DMS 273 treated with DMSO at 0.1 percent for 48 hours (cell line): ENCODE data around the gene PNMA8C.
"Not testable (repeated sequence)": the region's sequence is repeated elsewhere in the genome, so short reads cannot be mapped to it uniquely, and the experiment has no call there.

ENCODE experiments used
- DNase-seq: peaks from one replicate; lab custom pipeline; 2025; lab: John Stamatoyannopoulos, UW

PNMA8C gene

GRCh38 chr19:46411088-46411924 is 17.4 kb downstream of the PNMA8C start:
- DNase-seq: no peak

- DNase-seq: no peak
Observed at GRCh38 chr19:46410205-46411087, 18.3 kb downstream of the PNMA8C start.

- no peak for DNase-seq
Observed at GRCh38 chr19:46409191-46409590, 19.5 kb downstream of the PNMA8C start.

- DNase-seq: no peak
Observed at GRCh38 chr19:46408664-46409039, 20.1 kb downstream of the PNMA8C start.

- DNase-seq: no peak
Observed at GRCh38 chr19:46407856-46408663, 20.7 kb downstream of the PNMA8C start.

- DNase-seq: no peak
Observed at GRCh38 chr19:46406976-46407375, 21.8 kb downstream of the PNMA8C start.

GRCh38 chr19:46404753-46405468 is 23.8 kb downstream of the PNMA8C start:
- DNase-seq: no peak

GRCh38 chr19:46404055-46404752 is 24.5 kb downstream of the PNMA8C start:
- DNase-seq: no peak

GRCh38 chr19:46402725-46403124 is 26.0 kb downstream of the PNMA8C start:
- no peak for DNase-seq

GRCh38 chr19:46397801-46398479 is 30.8 kb downstream of the PNMA8C start:
- not testable (repeated sequence) for DNase-seq

GRCh38 chr19:46394402-46394797 is 34.3 kb downstream of the PNMA8C start:
- DNase-seq: no peak

GRCh38 chr19:46393456-46394401 is 35.0 kb downstream of the PNMA8C start:
- DNase-seq: no peak

- no peak for DNase-seq
Observed at GRCh38 chr19:46392837-46393236, 35.9 kb downstream of the PNMA8C start.

- DNase-seq: peak; percentile 31
Observed at GRCh38 chr19:46392252-46392801, 36.4 kb downstream of the PNMA8C start.

- DNase-seq: no peak
Observed at GRCh38 chr19:46391296-46392251, 37.2 kb downstream of the PNMA8C start.

GRCh38 chr19:46390866-46391265 is 37.9 kb downstream of the PNMA8C start:
- DNase-seq: no peak

- DNase-seq: no peak
Observed at GRCh38 chr19:46390121-46390858, 38.4 kb downstream of the PNMA8C start.
